ENCODE results near the gene LRRFIP1. TPM values are rescaled to one million over a fixed set of nuclear protein-coding genes. Genes with fewer than 3 reads are reported as not detected.

Gene LRRFIP1
- polyA plus RNA-seq, 1 of the 3 experiments (the other 2 are of a cell fraction) = 47.3 TPM

- Histone ChIP-seq H3K79me2 (ENCODE audit: insufficient read depth) (peaks cover 12% of the 10 kb centered on the region; the same call in 1 of the 2 replicates), H3K9me3 (0 out of 2 replicates have a peak, but pooled peaks cover 2% of the 10 kb centered on the region), H3K4me2 (no peak overlapping the region), H3F3A (replicated peaks; ENCODE audit: insufficient read depth) (no peaks in the 10 kb centered on the region), H3K27ac (ENCODE audit: low read depth in 2 of 2, low read length in 1 of 2) (no peak overlapping the region), H4K20me1 (ENCODE audit: insufficient read depth) (no peaks in the 10 kb centered on the region), H3K27me3 (ENCODE audit: insufficient read depth) (no peaks in the 10 kb centered on the region), H3K9me2 (no peaks in the 10 kb centered on the region), H3K4me1 (ENCODE audit: control insufficient read depth in 1 of 2, insufficient read depth in 2 of 2, low read depth in 1 of 2, low read length in 1 of 2) (no peaks in the 10 kb centered on the region), H3K36me3 (replicated peaks in 1 of 2; ENCODE audit: control insufficient read depth in 1 of 2, insufficient read depth in 2 of 2, low read length in 1 of 2) (peaks cover 0 to 28% of the 10 kb centered on the region in 2 experiments), H2AFZ (ENCODE audit: low read depth) (no peak overlapping the region), H3K4me3 (ENCODE audit: low read depth in 2 of 2, low read length in 1 of 2) (no peak overlapping the region), H3K9ac (no peak overlapping the region)
- TF ChIP-seq CHD2 (IDR thresholded peaks at IDR 0.05; ENCODE audit: low read length, partially characterized antibody) = no peak
- no peak for TF ChIP-seq TEAD4 (IDR thresholded peaks at IDR 0.05; ENCODE audit: borderline replicate concordance, insufficient read depth)
- no peak for TF ChIP-seq ZBTB33 (IDR thresholded peaks at IDR 0.05; ENCODE audit: borderline replicate concordance, low read depth)
- no peak for TF ChIP-seq GATA2 (CRISPR knock-in tag; IDR thresholded peaks at IDR 0.05)
- TF ChIP-seq MAX (IDR thresholded peaks at IDR 0.05; ENCODE audit: low read depth) = no peak
- POLR2A ChIA-PET = no interaction called here
- CTCF ChIA-PET = interaction anchor here (1.2 kb wide), 2 partner anchors 10 to 121 kb away, joined by 3 read pairs; no protein-coding TSS in a partner anchor
- WGBS (ENCODE audit: low lambda C conversion rate) = 91% methylated on average over 2 of the region's 2 CpGs
- DNase-seq = no peak
These were observed 25.5 kb downstream of the LRRFIP1 start for GRCh38 chr2:237652854-237653253.

GRCh38 chr2:237653776-237654558, 26.6 kb downstream of the LRRFIP1 start:
- WGBS (ENCODE audit: low lambda C conversion rate) = 89% methylated on average over 5 of the region's 5 CpGs
- Histone ChIP-seq H3K27me3 (ENCODE audit: insufficient read depth) (no peaks in the 10 kb centered on the region), H3K36me3 (replicated peaks in 1 of 2; ENCODE audit: control insufficient read depth in 1 of 2, insufficient read depth in 2 of 2, low read length in 1 of 2) (peaks cover 0 to 28% of the 10 kb centered on the region in 2 experiments), H3K27ac (ENCODE audit: low read depth in 2 of 2, low read length in 1 of 2) (no peak overlapping the region), H3K9me2 (no peaks in the 10 kb centered on the region), H3K4me3 (ENCODE audit: low read depth in 2 of 2, low read length in 1 of 2) (no peak overlapping the region), H3K9me3 (0 out of 2 replicates have a peak, but pooled peaks cover 6% of the 10 kb centered on the region), H3F3A (replicated peaks; ENCODE audit: insufficient read depth) (no peaks in the 10 kb centered on the region), H3K9ac (no peak overlapping the region), H2AFZ (ENCODE audit: low read depth) (no peak overlapping the region), H3K4me1 (ENCODE audit: control insufficient read depth in 1 of 2, insufficient read depth in 2 of 2, low read depth in 1 of 2, low read length in 1 of 2) (no peaks in the 10 kb centered on the region), H3K79me2 (ENCODE audit: insufficient read depth) (peaks cover 9% of the 10 kb centered on the region; the same call in 1 of the 2 replicates), H3K4me2 (no peak overlapping the region), H4K20me1 (ENCODE audit: insufficient read depth) (no peaks in the 10 kb centered on the region)
- CTCF ChIA-PET = interaction anchor here (1.2 kb wide), 2 partner anchors 9 to 120 kb away, joined by 3 read pairs; no protein-coding TSS in a partner anchor
- no peak for TF ChIP-seq FOSL2 (IDR thresholded peaks at IDR 0.05; ENCODE audit: borderline replicate concordance, low read depth)
- TF ChIP-seq SMC3 (IDR thresholded peaks at IDR 0.05; ENCODE audit: low read depth, low read length) = no peak
- no peak for TF ChIP-seq NRF1 (IDR thresholded peaks at IDR 0.05; ENCODE audit: low read depth, low read length)
- no peak for TF ChIP-seq USF2 (IDR thresholded peaks at IDR 0.05; ENCODE audit: borderline replicate concordance, low read depth, low read length)
- TF ChIP-seq ZBTB33 (IDR thresholded peaks at IDR 0.05; ENCODE audit: borderline replicate concordance, low read depth) = no peak
- no peak for TF ChIP-seq JUND (IDR thresholded peaks at IDR 0.05)
- no peak for DNase-seq
- POLR2A ChIA-PET = no interaction called here

All from SK-N-SH (cell line).